ENCODE measurements around the gene DNMT1. TPM values are rescaled to one million over a fixed set of nuclear protein-coding genes. Genes with fewer than 3 reads are reported as not detected.
A peak's percentile ranks its signal among the peaks of the same experiment; 100 is the strongest.

DNMT1 gene
- total RNA-seq, 1 experiment from 2014 or later = 383 TPM

GRCh38 chr19:10107254-10107653 is 87.5 kb downstream of the DNMT1 start:
- intact Hi-C loops (cut with micrococcal nuclease; ENCODE audit: unreplicated experiment) = no loop called here
- no peaks in the 10 kb centered on the region for H3K9me3 ChIP-seq (ENCODE audit: low read depth, low read length, poor library complexity, severe bottlenecking)
- H3K36me3 ChIP-seq (ENCODE audit: insufficient read depth, low read length, poor library complexity, severe bottlenecking) = peaks cover 45% of the 10 kb centered on the region
- DNase-seq (ENCODE audit: low spot score) = no peak
- CTCF ChIA-PET = no interaction called here
- H3K27me3 ChIP-seq (replicated peaks; ENCODE audit: insufficient read depth, low read depth, low read length, poor library complexity) = no peaks in the 10 kb centered on the region
- H3K4me1 ChIP-seq (ENCODE audit: insufficient read depth, low read length, poor library complexity, severe bottlenecking) = peaks cover 25% of the 10 kb centered on the region
- peak overlapping the region; percentile 74 for H3K4me3 ChIP-seq (ENCODE audit: low read depth, low read length, poor library complexity, severe bottlenecking)
- POLR2A ChIA-PET (ENCODE audit: low non-redundant PET) = no interaction called here
- peak overlapping the region; percentile 92 for H3K27ac ChIP-seq (ENCODE audit: low read depth, low read length, poor library complexity, severe bottlenecking)
- no TSS peak for BruUV-seq (replicated peaks)
- TF ChIP-seq, protein P1, sequence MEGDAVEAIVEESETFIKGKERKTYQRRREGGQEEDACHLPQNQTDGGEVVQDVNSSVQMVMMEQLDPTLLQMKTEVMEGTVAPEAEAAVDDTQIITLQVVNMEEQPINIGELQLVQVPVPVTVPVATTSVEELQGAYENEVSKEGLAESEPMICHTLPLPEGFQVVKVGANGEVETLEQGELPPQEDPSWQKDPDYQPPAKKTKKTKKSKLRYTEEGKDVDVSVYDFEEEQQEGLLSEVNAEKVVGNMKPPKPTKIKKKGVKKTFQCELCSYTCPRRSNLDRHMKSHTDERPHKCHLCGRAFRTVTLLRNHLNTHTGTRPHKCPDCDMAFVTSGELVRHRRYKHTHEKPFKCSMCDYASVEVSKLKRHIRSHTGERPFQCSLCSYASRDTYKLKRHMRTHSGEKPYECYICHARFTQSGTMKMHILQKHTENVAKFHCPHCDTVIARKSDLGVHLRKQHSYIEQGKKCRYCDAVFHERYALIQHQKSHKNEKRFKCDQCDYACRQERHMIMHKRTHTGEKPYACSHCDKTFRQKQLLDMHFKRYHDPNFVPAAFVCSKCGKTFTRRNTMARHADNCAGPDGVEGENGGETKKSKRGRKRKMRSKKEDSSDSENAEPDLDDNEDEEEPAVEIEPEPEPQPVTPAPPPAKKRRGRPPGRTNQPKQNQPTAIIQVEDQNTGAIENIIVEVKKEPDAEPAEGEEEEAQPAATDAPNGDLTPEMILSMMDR (conservative IDR thresholded peaks at IDR 0.05; ENCODE audit: low read depth, low read length) = no peak
- TF ChIP-seq EZH2 (IDR thresholded peaks at IDR 0.05; ENCODE audit: borderline replicate concordance, low read depth, low read length, poor library complexity, severe bottlenecking) = no peak

DNA sequence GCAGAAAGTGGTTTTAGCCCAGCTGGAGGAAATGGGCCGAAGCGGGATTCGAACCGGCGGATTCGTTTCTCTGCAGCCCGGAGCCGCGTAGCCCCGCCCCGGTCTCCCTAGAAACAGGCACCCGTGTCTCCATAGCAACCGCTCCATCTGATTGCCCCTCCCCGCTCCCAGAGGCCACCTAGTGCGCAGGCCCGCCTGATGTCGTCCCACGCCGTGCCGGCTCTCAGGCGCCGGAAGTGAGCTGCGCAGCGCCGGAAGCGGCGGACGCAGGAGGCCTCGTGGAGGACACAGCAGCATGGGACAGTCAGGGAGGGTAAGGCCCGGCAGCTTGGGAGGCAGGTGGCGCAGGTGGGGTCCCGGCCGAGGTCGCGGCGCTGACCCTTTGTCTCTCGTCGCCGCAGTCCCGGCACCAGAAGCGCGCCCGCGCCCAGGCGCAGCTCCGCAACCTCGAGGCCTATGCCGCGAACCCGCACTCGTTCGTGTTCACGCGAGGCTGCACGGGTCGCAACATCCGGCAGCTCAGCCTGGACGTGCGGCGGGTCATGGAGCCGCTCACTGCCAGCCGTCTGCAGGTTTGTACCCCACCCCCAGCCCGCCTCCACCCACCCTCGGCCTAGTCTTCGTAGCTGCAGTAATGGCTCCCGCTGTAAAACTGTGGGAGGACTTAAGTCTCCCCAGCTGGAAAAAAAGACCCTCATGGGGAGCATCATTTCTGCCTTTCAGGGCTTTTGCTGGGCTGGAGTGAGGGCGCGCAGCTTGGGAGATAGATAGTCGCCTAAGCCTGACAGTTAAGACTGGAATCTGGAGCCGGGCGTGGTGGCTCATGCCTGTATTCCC is 88.4 kb downstream of the DNMT1 start, which contains the start of gene PPAN:
PPAN (plus strand) TSS at position 263 of the 837 bp plus-strand sequence; CDS start at position 296, 33 bp downstream.
- BruUV-seq (replicated peaks) = no TSS peak
- ChIA-PET POLR2A (ENCODE audit: low non-redundant PET) (no interaction called here), CTCF (interaction anchor here (0.5 to 0.6 kb wide), 2 partner anchors 25 to 123 kb away, joined by 3 to 6 read pairs; no protein-coding TSS in a partner anchor)
- Histone ChIP-seq H3K4me1 (ENCODE audit: insufficient read depth, low read length, poor library complexity, severe bottlenecking) (peaks cover 24% of the 10 kb centered on the region), H3K27me3 (replicated peaks; ENCODE audit: insufficient read depth, low read depth, low read length, poor library complexity) (no peaks in the 10 kb centered on the region), H3K4me3 (ENCODE audit: low read depth, low read length, poor library complexity, severe bottlenecking) (peak within 1 kb of the TSS; percentile 74), H3K36me3 (ENCODE audit: insufficient read depth, low read length, poor library complexity, severe bottlenecking) (peaks cover 43% of the 10 kb centered on the region), H3K27ac (ENCODE audit: low read depth, low read length, poor library complexity, severe bottlenecking) (peak within 1 kb of the TSS; percentile 92), H3K9me3 (ENCODE audit: low read depth, low read length, poor library complexity, severe bottlenecking) (no peaks in the 10 kb centered on the region)
- intact Hi-C loops (cut with micrococcal nuclease; ENCODE audit: unreplicated experiment) = no loop called here
- no peak for TF ChIP-seq EZH2 (IDR thresholded peaks at IDR 0.05; ENCODE audit: borderline replicate concordance, low read depth, low read length, poor library complexity, severe bottlenecking)
- TF ChIP-seq, protein P1 (conservative IDR thresholded peaks at IDR 0.05; ENCODE audit: low read depth, low read length) = no peak
- peak; percentile 99 for DNase-seq (ENCODE audit: low spot score)

GRCh38 chr19:10105509-10106099 is 89.1 kb downstream of the DNMT1 start:
- peaks cover 36% of the 10 kb centered on the region for H3K36me3 ChIP-seq (ENCODE audit: insufficient read depth, low read length, poor library complexity, severe bottlenecking)
- no peaks in the 10 kb centered on the region for H3K27me3 ChIP-seq (replicated peaks; ENCODE audit: insufficient read depth, low read depth, low read length, poor library complexity)
- ChIA-PET CTCF (no interaction called here), POLR2A (ENCODE audit: low non-redundant PET) (no interaction called here)
- intact Hi-C loops (cut with micrococcal nuclease; ENCODE audit: unreplicated experiment) = no loop called here
- TF ChIP-seq EZH2 (IDR thresholded peaks at IDR 0.05; ENCODE audit: borderline replicate concordance, low read depth, low read length, poor library complexity, severe bottlenecking) = no peak
- TF ChIP-seq, protein P1 (conservative IDR thresholded peaks at IDR 0.05; ENCODE audit: low read depth, low read length) = no peak
- no peak for DNase-seq (ENCODE audit: low spot score)
- H3K4me3 ChIP-seq (ENCODE audit: low read depth, low read length, poor library complexity, severe bottlenecking) = peak overlapping the region; percentile 74
- H3K4me1 ChIP-seq (ENCODE audit: insufficient read depth, low read length, poor library complexity, severe bottlenecking) = peaks cover 20% of the 10 kb centered on the region
- peak overlapping the region; percentile 92 for H3K27ac ChIP-seq (ENCODE audit: low read depth, low read length, poor library complexity, severe bottlenecking)
- BruUV-seq (replicated peaks) = no TSS peak
- no peaks in the 10 kb centered on the region for H3K9me3 ChIP-seq (ENCODE audit: low read depth, low read length, poor library complexity, severe bottlenecking)

Measured in A673 (cell line).